H1 (cell line): ENCODE measurements around the gene TMEM163. TPM values are rescaled to one million over a fixed set of nuclear protein-coding genes. Genes with fewer than 3 reads are reported as not detected.

Experiments used
- CTCF ChIA-PET: fragments of 300-600 bp; sonication (Branson Sonifier 250); formaldehyde crosslinking; loops from one replicate; lab custom pipeline; 2021; ENCODE audit not compliant: partially characterized antibody; lab: Charles Lee
- POLR2A ChIA-PET: fragments of 300-600 bp; sonication (Branson Sonifier 250); formaldehyde crosslinking; loops from one replicate; lab custom pipeline; 2021; ENCODE audit warnings: inconsistent platforms; ENCODE audit not compliant: partially characterized antibody; lab: Charles Lee
- DNase-seq, 2 experiments: peaks; one replicate each; pipeline versions ENCODE4 v3.0.0 to v3.0.0-alpha.2; 2010 to 2022; ENCODE audit warnings: low spot score in 2 of 2, low read depth in 1 of 2, mixed read lengths in 1 of 2
- FAIRE-seq: peaks from 2 replicates; lab custom pipeline; 2011; peaks lifted over from hg19 to GRCh38; lab: Jason Lieb, UNC
- H2AFZ ChIP-seq: 2 replicates; pipeline ENCODE4 v1.8.1; 2012; ENCODE audit warnings: low read length, inconsistent platforms
- H2AK5ac ChIP-seq: 2 replicates; pipeline ENCODE4 v1.6.1; 2013; ENCODE audit warnings: low read depth, low read length
- H2BK120ac ChIP-seq: replicated peaks from 2 replicates; pipeline ENCODE3; 2013; ENCODE audit warnings: low read depth, low read length, inconsistent platforms
- H2BK12ac ChIP-seq: 2 replicates; pipeline ENCODE4 v1.6.1; 2013; ENCODE audit warnings: low read depth, low read length
- H2BK15ac ChIP-seq: 2 replicates; pipeline ENCODE4 v1.6.1; 2013; ENCODE audit warnings: low read length
- H2BK20ac ChIP-seq: 2 replicates; pipeline ENCODE4 v1.6.1; 2013; ENCODE audit warnings: low read length
- H2BK5ac ChIP-seq: 2 replicates; pipeline ENCODE4 v1.6.1; 2013; ENCODE audit warnings: low read depth, low read length
- H3K14ac ChIP-seq: 2 replicates; pipeline ENCODE4 v1.6.1; 2013; ENCODE audit warnings: inconsistent platforms; ENCODE audit not compliant: insufficient read length
- H3K18ac ChIP-seq: 2 replicates; pipeline ENCODE4 v1.6.1; 2013; ENCODE audit warnings: low read length; ENCODE audit errors: extremely low read depth
- H3K23ac ChIP-seq: 2 replicates; pipeline ENCODE4 v1.6.1; 2013; ENCODE audit warnings: inconsistent platforms; ENCODE audit not compliant: insufficient read length
- H3K23me2 ChIP-seq: 2 replicates; pipeline ENCODE4 v1.6.1; 2013; ENCODE audit warnings: low read depth, low read length
- H3K27ac ChIP-seq: 2 replicates; pipeline ENCODE4 v1.6.1; 2011; ENCODE audit warnings: low read depth, low read length, inconsistent platforms
- H3K27me3 ChIP-seq, 4 experiments: replicated peaks in 1 of 4; 1 replicate in 1 of 4; 2 replicates in 3 of 4; pipeline versions ENCODE4 v1.6.1 to v1.8.1; 2011 to 2013; ENCODE audit warnings: low read length in 3 of 4, mild to moderate bottlenecking in 3 of 4, inconsistent platforms in 2 of 4, mixed read lengths in 2 of 4, moderate library complexity in 1 of 4; ENCODE audit not compliant: control insufficient read depth in 3 of 4, insufficient read depth in 3 of 4; ENCODE audit errors: extremely low read depth in 1 of 4
- H3K36me3 ChIP-seq, 4 experiments: 2 replicates each; pipeline versions ENCODE4 v1.6.1 to v1.8.1; 2011 to 2013; ENCODE audit warnings: mild to moderate bottlenecking in 4 of 4, low read length in 3 of 4, moderate library complexity in 2 of 4, control low read depth in 1 of 4, inconsistent platforms in 1 of 4; ENCODE audit not compliant: insufficient read depth in 4 of 4, control insufficient read depth in 2 of 4
- H3K4ac ChIP-seq: replicated peaks from 2 replicates; pipeline ENCODE3; 2013; ENCODE audit warnings: low read length, low read depth, mixed read lengths, inconsistent platforms; ENCODE audit not compliant: insufficient read length
- H3K4me1 ChIP-seq, 4 experiments: replicated peaks in 1 of 4; 1 replicate in 1 of 4; 2 replicates in 3 of 4; pipeline versions ENCODE4 v1.6.1 to v1.8.1; 2011 to 2013; ENCODE audit warnings: low read length in 3 of 4, inconsistent platforms in 2 of 4, mixed read lengths in 1 of 4; ENCODE audit not compliant: insufficient read depth in 4 of 4, control insufficient read depth in 3 of 4
- H3K4me2 ChIP-seq, 2 experiments: 2 replicates each; pipeline versions ENCODE4 v1.6.1 to v1.8.1; 2011 to 2013; ENCODE audit warnings: low read depth in 2 of 2, low read length in 2 of 2, control low read depth in 1 of 2, inconsistent platforms in 1 of 2, mild to moderate bottlenecking in 1 of 2; ENCODE audit not compliant: insufficient read depth in 1 of 2
- H3K4me3 ChIP-seq, 4 experiments: fragments of 200-600, 300-600 bp in 1 of 4; sonication (generic), shearing (Covaris generic), sonication (Bioruptor Twin) in 1 of 4; 2 replicates each; pipeline versions ENCODE4 v1.5.1 to v1.8.1; 2011 to 2016; ENCODE audit warnings: low read length in 4 of 4, low read depth in 3 of 4, control low read depth in 2 of 4, inconsistent platforms in 2 of 4, mild to moderate bottlenecking in 2 of 4, mixed read lengths in 1 of 4, moderate library complexity in 1 of 4; ENCODE audit not compliant: insufficient read depth in 2 of 4; ENCODE audit errors: extremely low read depth in 1 of 4
- H3K56ac ChIP-seq: replicated peaks from 2 replicates; pipeline ENCODE3; 2013; ENCODE audit warnings: low read depth, mild to moderate bottlenecking, mixed read lengths, low read length, inconsistent platforms; ENCODE audit not compliant: insufficient read length
- H3K79me1 ChIP-seq: 2 replicates; pipeline ENCODE4 v1.6.1; 2013; ENCODE audit warnings: low read depth, low read length, control low read depth
- H3K79me2 ChIP-seq, 2 experiments: 2 replicates each; pipeline versions ENCODE4 v1.6.1 to v1.8.1; 2012 to 2013; ENCODE audit warnings: low read length in 2 of 2, mild to moderate bottlenecking in 2 of 2, inconsistent platforms in 1 of 2; ENCODE audit not compliant: insufficient read depth in 2 of 2, control insufficient read depth in 1 of 2
- H3K9ac ChIP-seq, 4 experiments: replicated peaks in 1 of 4; 1 replicate in 1 of 4; 2 replicates in 3 of 4; pipeline versions ENCODE4 v1.6.1 to v1.8.1; 2011 to 2013; ENCODE audit warnings: low read depth in 3 of 4, low read length in 3 of 4, control low read depth in 2 of 4, mild to moderate bottlenecking in 2 of 4, moderate library complexity in 2 of 4, inconsistent platforms in 1 of 4; ENCODE audit errors: extremely low read depth in 1 of 4
- H3K9me3 ChIP-seq, 2 experiments: 2 replicates each; pipeline versions ENCODE4 v1.6.1 to v1.8.1; 2012 to 2013; ENCODE audit warnings: mild to moderate bottlenecking in 2 of 2, moderate library complexity in 2 of 2, control low read depth in 1 of 2, inconsistent platforms in 1 of 2, low read depth in 1 of 2, low read length in 1 of 2, mixed read lengths in 1 of 2; ENCODE audit not compliant: insufficient read depth in 2 of 2
- H4K20me1 ChIP-seq, 2 experiments: replicated peaks in 1 of 2; 2 replicates each; pipeline versions ENCODE3 to v1.8.1; 2011 to 2013; ENCODE audit warnings: inconsistent platforms in 2 of 2, low read length in 2 of 2, mild to moderate bottlenecking in 1 of 2; ENCODE audit not compliant: insufficient read depth in 2 of 2, control insufficient read depth in 1 of 2
- H4K5ac ChIP-seq: 2 replicates; pipeline ENCODE4 v1.6.1; 2013; ENCODE audit warnings: low read length, low read depth, mixed read lengths, inconsistent platforms; ENCODE audit not compliant: insufficient read length
- H4K8ac ChIP-seq: 2 replicates; pipeline ENCODE4 v1.8.0; 2013; ENCODE audit warnings: mild to moderate bottlenecking, moderate library complexity, low read length, inconsistent platforms; ENCODE audit not compliant: insufficient read depth; ENCODE audit errors: extremely low read depth
- H4K91ac ChIP-seq: replicated peaks from 2 replicates; pipeline ENCODE3; 2013; ENCODE audit warnings: low read length, mixed read lengths, inconsistent platforms; ENCODE audit not compliant: insufficient read length
- BCL11A ChIP-seq, 2 experiments: IDR thresholded peaks; one replicate each; pipeline ENCODE4 v1.6.1; 2011; ENCODE audit warnings: low read depth in 2 of 2, low read length in 2 of 2, mild to moderate bottlenecking in 2 of 2
- BRCA1 ChIP-seq: IDR thresholded peaks from 2 replicates; pipeline ENCODE4 v1.6.1; 2012; ENCODE audit warnings: low read depth, low read length, improper control_type of control experiment
- CHD2 ChIP-seq: IDR thresholded peaks from 2 replicates; pipeline ENCODE4 v1.6.1; 2012; ENCODE audit warnings: low read length, improper control_type of control experiment
- POU5F1 ChIP-seq: IDR thresholded peaks from 2 replicates; pipeline ENCODE4 v1.6.1; 2011; ENCODE audit warnings: low read depth, mild to moderate bottlenecking, low read length, moderate library complexity
- RFX5 ChIP-seq: IDR thresholded peaks from 2 replicates; pipeline ENCODE4 v1.6.1; 2011; ENCODE audit warnings: low read depth, low read length, improper control_type of control experiment, borderline replicate concordance
- SIN3A ChIP-seq, 2 experiments: IDR thresholded peaks in 1 of 2; conservative IDR thresholded peaks in 1 of 2; 2 replicates each; pipeline ENCODE4 v1.6.1; 2011 to 2012; ENCODE audit warnings: low read length in 2 of 2, improper control_type of control experiment in 1 of 2, low read depth in 1 of 2, mild to moderate bottlenecking in 1 of 2
- USF2 ChIP-seq: IDR thresholded peaks from 2 replicates; pipeline ENCODE4 v1.6.1; 2011; ENCODE audit warnings: low read length, improper control_type of control experiment
- WGBS, 2 experiments: shearing (Covaris generic) in 1 of 2; methylation state at CpG; one replicate each; pipeline versions ENCODE4 v1.1.6 to v1.1.7; 2013 to 2015; ENCODE audit warnings: low lambda C conversion rate in 2 of 2, mixed read lengths in 2 of 2, inconsistent platforms in 1 of 2, low coverage in 1 of 2, missing lambda C conversion rate in 1 of 2; ENCODE audit not compliant: insufficient replicate concordance in 2 of 2, insufficient coverage in 1 of 2, insufficient read length in 1 of 2; ENCODE audit errors: extremely low coverage in 1 of 2, missing lambda C conversion rate in 1 of 2; 5-methylcytosine and 5-hydroxymethylcytosine counted together
- polyA plus RNA-seq, 7 experiments: library from polyadenylated mRNA; depleted of rRNA in 3 of 7; stranded (reverse) in 5 of 7; unstranded in 2 of 7; fragments of >200 nt in 5 of 7; fragments of 200-250 nt in 2 of 7; gene quantifications; 1 replicate in 5 of 7; 2 replicates in 1 of 7; 4 replicates in 1 of 7; pipeline versions ENCODE4 v1.2.1 to v1.2.3, GENCODE V29; 2011 to 2013; ENCODE audit warnings: missing spikeins in 2 of 7, mixed read lengths in 2 of 7
- total RNA-seq: library from RNA; stranded (reverse); fragmentation: NEBNext Ultra II Directional; extraction: Animal tissue kit (Norgen Biotek cat#: 25700); gene quantifications from 2 replicates; pipeline ENCODE4 v1.2.1, GENCODE V29; 2021

The TMEM163 gene
- total and polyA plus RNA-seq, 2 of the 8 experiments (the other 6 are each of a cell fraction or from before 2014, with no cell fraction given): 2.8 to 3.2 TPM

- Histone ChIP-seq H3K9ac (no peak overlapping the region), H2BK20ac (no peak overlapping the region), H2AK5ac (no peak overlapping the region), H3K4ac (no peak overlapping the region), H2BK5ac (no peak overlapping the region), H3K56ac (no peak overlapping the region), H3K27me3 (peaks cover 0 to 7% (median 7%) of the 10 kb centered on the region in 4 experiments; a peak in 6 of 7 replicates), H2AFZ (no peak overlapping the region), H3K4me1 (peaks cover under 1 to 12% (median 2%) of the 10 kb centered on the region in 4 experiments; a peak in 6 of 7 replicates), H3K23ac (no peak overlapping the region), H4K91ac (no peak overlapping the region), H3K14ac (no peak overlapping the region), H4K5ac (no peak overlapping the region), H3K4me2 (no peak overlapping the region), H3K4me3 (no peak overlapping the region), H3K18ac (no peak overlapping the region), H2BK12ac (no peak overlapping the region), H3K79me1 (no peaks in the 10 kb centered on the region), H3K27ac (no peak overlapping the region), H3K9me3 (no peaks in the 10 kb centered on the region), H3K23me2 (no peaks in the 10 kb centered on the region), H4K8ac (no peak overlapping the region), H3K36me3 (no peaks in the 10 kb centered on the region), H2BK120ac (no peak overlapping the region), H2BK15ac (no peak overlapping the region), H4K20me1 (no peaks in the 10 kb centered on the region), H3K79me2 (no peaks in the 10 kb centered on the region)
- 45% methylated on average over 3 of the region's 3 CpGs; no CpG with 5 or more reads in 1 of the 2 experiments for WGBS, 2 experiments
- POLR2A ChIA-PET: interaction anchor here (1.0 kb wide), 1 partner anchor 8 kb away, joined by 3 read pairs; no protein-coding TSS in a partner anchor
- TF ChIP-seq USF2 (no peak), SIN3A (conservative IDR thresholded peaks at IDR 0.05 in 1 of 2, IDR thresholded peaks at IDR 0.05 in 1 of 2; ENCODE audit: low read depth in 1 of 2, low read length in 2 of 2) (no peak), POU5F1 (no peak), BRCA1 (no peak), BCL11A (IDR thresholded peaks at IDR 0.05; ENCODE audit: low read depth in 2 of 2, low read length in 2 of 2) (no peak), RFX5 (no peak), CHD2 (no peak)
- FAIRE-seq (no peak), DNase-seq (no peak)
- CTCF ChIA-PET: interaction anchor here (1.0 to 1.1 kb wide), 2 partner anchors 11 to 64 kb away, joined by 3 to 5 read pairs; no protein-coding TSS in a partner anchor
Measured at GRCh38 chr2:134711692-134712091, 7.1 kb downstream of the TMEM163 start.
